Glutamatergic neuron (in vitro differentiated cells): ENCODE data around the gene ZBTB16. TPM values are rescaled to one million over a fixed set of nuclear protein-coding genes. Genes with fewer than 3 reads are reported as not detected.

Source experiments
- DNase-seq: peaks from one replicate; pipeline ENCODE4 v3.0.0; 2022
- H3K27ac Mint-ChIP-seq: one replicate; pipeline ENCODE4 v1.8.0; 2020; ENCODE audit warnings: mild to moderate bottlenecking, mixed read lengths, inconsistent platforms; ENCODE audit not compliant: unreplicated experiment
- H3K27me3 Mint-ChIP-seq: one replicate; pipeline ENCODE4 v1.8.0; 2020; ENCODE audit warnings: mild to moderate bottlenecking, moderate library complexity, mixed read lengths, inconsistent platforms; ENCODE audit not compliant: unreplicated experiment
- H3K36me3 Mint-ChIP-seq: one replicate; pipeline ENCODE4 v1.8.0; 2020; ENCODE audit warnings: mild to moderate bottlenecking, mixed read lengths, inconsistent platforms; ENCODE audit not compliant: unreplicated experiment
- H3K4me1 Mint-ChIP-seq: one replicate; pipeline ENCODE4 v1.8.0; 2020; ENCODE audit warnings: mild to moderate bottlenecking, low read depth, mixed read lengths, inconsistent platforms; ENCODE audit not compliant: unreplicated experiment
- H3K4me3 Mint-ChIP-seq: one replicate; pipeline ENCODE4 v1.8.0; 2020; ENCODE audit warnings: mild to moderate bottlenecking, mixed read lengths, inconsistent platforms; ENCODE audit not compliant: unreplicated experiment
- H3K9me3 Mint-ChIP-seq: one replicate; pipeline ENCODE4 v1.8.0; 2020; ENCODE audit warnings: mild to moderate bottlenecking, moderate library complexity, mixed read lengths, inconsistent platforms; ENCODE audit not compliant: unreplicated experiment
- CTCF ChIP-seq: fragments of 200-600 bp; sonication (generic); IDR thresholded peaks from one replicate; pipeline ENCODE4 v1.5.0; 2021; ENCODE audit not compliant: partially characterized antibody, unreplicated experiment
- total RNA-seq: library from RNA; stranded (reverse); fragmentation: NEBNext Ultra II Directional; extraction: Animal tissue kit (Norgen Biotek cat#: 25700); gene quantifications from one replicate; pipeline ENCODE4 v1.2.1, GENCODE V29; 2021; ENCODE audit not compliant: unreplicated experiment

Gene ZBTB16
- total RNA-seq, 1 donor from 2014 or later, result 9.0 TPM

GRCh38 chr11:114039551-114039950 is 20.0 kb upstream of the ZBTB16 start:
- Mint-ChIP-seq H3K36me3 (no peaks in the 10 kb centered on the region), H3K9me3 (peaks cover 3% of the 10 kb centered on the region), H3K4me3 (no peak overlapping the region), H3K27ac (no peak overlapping the region), H3K4me1 (peaks cover 1% of the 10 kb centered on the region), H3K27me3 (no peaks in the 10 kb centered on the region)
- TF ChIP-seq CTCF, result no peak
- DNase-seq, result no peak

- Mint-ChIP-seq H3K27me3 (no peaks in the 10 kb centered on the region), H3K36me3 (no peaks in the 10 kb centered on the region), H3K4me1 (no peaks in the 10 kb centered on the region), H3K27ac (no peak overlapping the region), H3K4me3 (no peak overlapping the region), H3K9me3 (peaks cover 3% of the 10 kb centered on the region)
- TF ChIP-seq CTCF, result no peak
- DNase-seq, result no peak
Measured at GRCh38 chr11:114040706-114041211, 18.8 kb upstream of the ZBTB16 start.

DNA sequence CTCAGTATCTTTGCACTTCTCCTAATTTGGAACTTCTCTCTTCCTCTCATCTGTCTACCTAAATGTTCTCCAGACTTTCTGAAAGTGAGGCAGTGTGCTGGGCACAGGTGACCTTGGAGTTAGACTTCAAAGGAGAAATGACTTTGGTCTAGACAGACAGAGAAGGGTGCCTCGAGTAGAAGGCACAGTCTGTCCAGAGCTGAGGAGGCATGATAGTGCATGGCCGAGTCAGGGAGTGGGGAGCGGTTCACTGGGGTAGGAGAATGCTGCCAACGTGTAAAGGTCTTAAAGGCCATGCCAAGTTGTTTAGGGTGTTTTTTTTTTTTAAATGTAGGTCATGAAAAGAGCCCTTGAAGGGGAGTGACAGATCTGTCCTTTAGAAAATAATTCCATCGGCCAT is 17.3 kb upstream of the ZBTB16 start:
- peaks cover 5% of the 10 kb centered on the region for H3K9me3 Mint-ChIP-seq
- H3K4me1 Mint-ChIP-seq, result no peaks in the 10 kb centered on the region
- H3K27ac Mint-ChIP-seq, result no peak overlapping the region
- no peak overlapping the region for H3K4me3 Mint-ChIP-seq
- H3K36me3 Mint-ChIP-seq, result no peaks in the 10 kb centered on the region
- no peaks in the 10 kb centered on the region for H3K27me3 Mint-ChIP-seq
- no peak for DNase-seq
- TF ChIP-seq CTCF, result no peak

- H3K27ac Mint-ChIP-seq, result no peak overlapping the region
- no peak overlapping the region for H3K4me3 Mint-ChIP-seq
- H3K4me1 Mint-ChIP-seq, result no peaks in the 10 kb centered on the region
- no peak for TF ChIP-seq CTCF
- H3K27me3 Mint-ChIP-seq, result no peaks in the 10 kb centered on the region
- no peak for DNase-seq
- peaks cover 5% of the 10 kb centered on the region for H3K9me3 Mint-ChIP-seq
- no peaks in the 10 kb centered on the region for H3K36me3 Mint-ChIP-seq
Measured at GRCh38 chr11:114044042-114044871, 15.3 kb upstream of the ZBTB16 start.

DNA sequence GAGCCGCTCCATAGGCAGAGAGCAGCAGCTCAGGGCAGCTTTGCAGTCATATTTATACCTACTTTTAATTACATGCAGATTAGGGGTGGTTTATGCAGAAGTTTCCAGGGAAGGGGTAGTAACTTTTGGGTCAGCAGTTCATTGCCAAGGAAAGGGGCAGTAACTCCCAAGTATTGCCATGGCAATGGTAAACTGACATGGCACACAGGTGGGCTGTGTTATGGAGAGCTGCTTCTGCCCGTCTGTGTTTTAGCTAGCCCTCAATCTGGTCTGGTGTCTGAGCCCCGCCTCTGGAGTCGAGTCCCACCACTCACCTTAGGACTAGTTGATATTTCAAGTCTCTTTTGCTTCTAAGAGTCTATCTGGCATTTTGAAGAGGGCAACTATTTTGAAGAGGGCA is 12.2 kb upstream of the ZBTB16 start:
- no peak overlapping the region for H3K4me3 Mint-ChIP-seq
- H3K9me3 Mint-ChIP-seq, result peaks cover 3% of the 10 kb centered on the region
- no peak for TF ChIP-seq CTCF
- no peaks in the 10 kb centered on the region for H3K4me1 Mint-ChIP-seq
- no peak for DNase-seq
- H3K27me3 Mint-ChIP-seq, result no peaks in the 10 kb centered on the region
- no peaks in the 10 kb centered on the region for H3K36me3 Mint-ChIP-seq
- no peak overlapping the region for H3K27ac Mint-ChIP-seq
